HepG2 (cell line): ENCODE measurements around the gene HAGHL. TPM values are rescaled to one million over a fixed set of nuclear protein-coding genes. Genes with fewer than 3 reads are reported as not detected.

ENCODE experiments used
- ARID4A ChIP-seq: sonication (generic); formaldehyde crosslinking; IDR thresholded peaks from 2 replicates; pipeline ENCODE4 v1.5.0; 2020; ENCODE audit warnings: mild to moderate bottlenecking, missing genetic modification reagents, borderline replicate concordance
- CAMTA2 ChIP-seq: sonication (generic); formaldehyde crosslinking; IDR thresholded peaks from 2 replicates; pipeline ENCODE4 v1.4.0; 2020; ENCODE audit warnings: mild to moderate bottlenecking, missing genetic modification reagents, borderline replicate concordance
- CHCHD3 ChIP-seq: sonication (generic); formaldehyde crosslinking; IDR thresholded peaks from 2 replicates; pipeline ENCODE4 v1.8.0; 2022; ENCODE audit warnings: mild to moderate bottlenecking, missing genetic modification reagents, moderate library complexity
- FOSL2 ChIP-seq: sonication (generic); formaldehyde crosslinking; IDR thresholded peaks from 2 replicates; pipeline ENCODE4 v1.4.0; 2020; ENCODE audit warnings: missing genetic modification reagents
- HNRNPLL ChIP-seq: fragments of 200-400 bp; formaldehyde crosslinking; IDR thresholded peaks from 2 replicates; pipeline ENCODE4 v1.6.1; 2017; ENCODE audit warnings: mild to moderate bottlenecking, low read depth, low read length; ENCODE audit not compliant: poor library complexity, severe bottlenecking
- NFE2 ChIP-seq: sonication (generic); formaldehyde crosslinking; IDR thresholded peaks from 2 replicates; pipeline ENCODE4 v1.4.0; 2020; ENCODE audit warnings: missing genetic modification reagents
- NRL ChIP-seq: sonication (generic); formaldehyde crosslinking; IDR thresholded peaks from 2 replicates; pipeline ENCODE4 v1.5.0; 2020; ENCODE audit warnings: missing genetic modification reagents, mild to moderate bottlenecking, moderate library complexity, borderline replicate concordance
- PAWR ChIP-seq: sonication (generic); formaldehyde crosslinking; IDR thresholded peaks from 2 replicates; pipeline ENCODE4 v1.4.0; 2020; ENCODE audit warnings: missing genetic modification reagents, mild to moderate bottlenecking, borderline replicate concordance
- RBM39 ChIP-seq: fragments of 200-400 bp; formaldehyde crosslinking; IDR thresholded peaks from one replicate; pipeline ENCODE4 v1.6.1; 2018; ENCODE audit warnings: antibody characterized with exemption, mild to moderate bottlenecking, low read depth, low read length; ENCODE audit not compliant: poor library complexity, severe bottlenecking
- RXRA ChIP-seq: sonication (generic); formaldehyde crosslinking; IDR thresholded peaks from 2 replicates; pipeline ENCODE4 v1.5.1; 2020; ENCODE audit warnings: missing genetic modification reagents
- SKI ChIP-seq: fragments of 450-650 bp; IDR thresholded peaks from one replicate; pipeline ENCODE4 v1.6.1; 2018; ENCODE audit warnings: mild to moderate bottlenecking; ENCODE audit not compliant: partially characterized antibody
- SP1 ChIP-seq, 2 experiments: fragments of 450-650 bp in 1 of 2; sonication (generic) in 1 of 2; formaldehyde crosslinking in 1 of 2; IDR thresholded peaks; 2 replicates each; pipeline versions ENCODE4 v1.4.0 to v1.6.1; 2016 to 2020; ENCODE audit warnings: missing genetic modification reagents in 1 of 2
- SPEN ChIP-seq: sonication (generic); formaldehyde crosslinking; IDR thresholded peaks from 2 replicates; pipeline ENCODE4 v1.5.1; 2020; ENCODE audit warnings: low read depth, mild to moderate bottlenecking, missing genetic modification reagents
- SYNCRIP ChIP-seq: fragments of 200-400 bp; formaldehyde crosslinking; IDR thresholded peaks from 2 replicates; pipeline ENCODE4 v1.6.1; 2018; ENCODE audit warnings: mild to moderate bottlenecking, low read depth, low read length; ENCODE audit not compliant: insufficient read depth
- TEF ChIP-seq: sonication (generic); formaldehyde crosslinking; IDR thresholded peaks from 2 replicates; pipeline ENCODE4 v1.5.0; 2020; ENCODE audit warnings: missing genetic modification reagents
- THAP11 ChIP-seq: IDR thresholded peaks from 2 replicates; pipeline ENCODE4 v1.6.1; 2016; ENCODE audit warnings: missing biosample characterization, missing genetic modification reagents
- ZC3H13 ChIP-seq: sonication (generic); formaldehyde crosslinking; IDR thresholded peaks from 2 replicates; pipeline ENCODE4 v1.8.1; 2023; ENCODE audit warnings: mild to moderate bottlenecking, missing genetic modification reagents, moderate library complexity
- ZFY ChIP-seq: sonication (generic); formaldehyde crosslinking; IDR thresholded peaks from 2 replicates; pipeline ENCODE4 v1.4.0; 2020; ENCODE audit warnings: missing genetic modification reagents
- ZNF143 ChIP-seq: sonication (generic); formaldehyde crosslinking; IDR thresholded peaks from 2 replicates; pipeline ENCODE4 v1.4.0; 2020; ENCODE audit warnings: missing genetic modification reagents
- ZNF263 ChIP-seq: sonication (generic); formaldehyde crosslinking; IDR thresholded peaks from 2 replicates; pipeline ENCODE4 v1.4.0; 2020; ENCODE audit warnings: missing genetic modification reagents
- ZNF432 ChIP-seq: sonication (generic); formaldehyde crosslinking; IDR thresholded peaks from 2 replicates; pipeline ENCODE4 v1.5.0; 2020; ENCODE audit warnings: missing genetic modification reagents, mild to moderate bottlenecking, borderline replicate concordance
- ZNF607 ChIP-seq: sonication (generic); formaldehyde crosslinking; IDR thresholded peaks from 2 replicates; pipeline ENCODE4 v1.5.1; 2020; ENCODE audit warnings: missing genetic modification reagents, mild to moderate bottlenecking, borderline replicate concordance
- ZNF614 ChIP-seq: IDR thresholded peaks from 2 replicates; pipeline ENCODE4 v1.6.1; 2018; ENCODE audit warnings: missing biosample characterization, missing genetic modification reagents, inconsistent platforms, borderline replicate concordance
- ZNF761 ChIP-seq: sonication (generic); formaldehyde crosslinking; conservative IDR thresholded peaks from 2 replicates; pipeline ENCODE4 v1.4.0; 2020; ENCODE audit warnings: mild to moderate bottlenecking, missing genetic modification reagents
- ZZZ3 ChIP-seq: sonication (generic); formaldehyde crosslinking; IDR thresholded peaks from 2 replicates; pipeline ENCODE4 v1.4.0; 2020; ENCODE audit warnings: missing genetic modification reagents, mild to moderate bottlenecking, borderline replicate concordance
- polyA plus RNA-seq, 8 experiments: library from polyadenylated mRNA; depleted of rRNA in 3 of 8; stranded (reverse) in 7 of 8; unstranded in 1 of 8; fragments of >200 nt; fragmentation: Illumina TruSeq in 4 of 8; extraction: Trizol in 4 of 8; gene quantifications; 2 replicates each; pipeline versions ENCODE4 v1.2.1 to v1.2.3, GENCODE V29; 2011 to 2016; ENCODE audit warnings: low read depth in 4 of 8, missing spikeins in 1 of 8, mixed read lengths in 1 of 8; ENCODE audit not compliant: insufficient read depth in 1 of 8
- total RNA-seq, 5 experiments: library from RNA; depleted of rRNA; stranded (reverse); fragments of >200 nt; fragmentation: Illumina TruSeq; extraction: Trizol; gene quantifications; 2 replicates each; pipeline ENCODE4 v1.2.3, GENCODE V29; 2016; ENCODE audit warnings: low read depth in 1 of 5

The HAGHL gene
- total and polyA plus RNA-seq, 2 of the 13 experiments (the other 11 are each of a cell fraction or from before 2014, with no cell fraction given): 3.4 to 8.4 TPM

GRCh38 chr16:678858-679813 lies 47.8 kb upstream of the HAGHL start (continued):
- TF ChIP-seq SYNCRIP: no peak
- TF ChIP-seq NFE2 (CRISPR knock-in tag): no peak
- no peak for TF ChIP-seq CAMTA2 (CRISPR knock-in tag)
- TF ChIP-seq THAP11 (CRISPR knock-in tag): no peak; the same call in 1 of the 2 replicates
- peak; percentile 58 for TF ChIP-seq ZFY (CRISPR knock-in tag)
- peak; percentile 58 for TF ChIP-seq ZNF263 (CRISPR knock-in tag)
- peak; percentile 11 for TF ChIP-seq RBM39
- peak; percentile 35; the same call in 1 of the 2 replicates for TF ChIP-seq ZNF614 (CRISPR knock-in tag)
- no peak for TF ChIP-seq CHCHD3 (CRISPR knock-in tag)
- peak; percentile 13; the same call in 1 of the 2 replicates for TF ChIP-seq ZNF761 (CRISPR knock-in tag)
- TF ChIP-seq RXRA (CRISPR knock-in tag): peak; percentile 52; the same call in 1 of the 2 replicates
- no peak for TF ChIP-seq ZNF143 (CRISPR knock-in tag)
- TF ChIP-seq ARID4A (CRISPR knock-in tag): peak; percentile 71
- peak; percentile 3 for TF ChIP-seq HNRNPLL
- no peak for TF ChIP-seq PAWR (CRISPR knock-in tag)
- 0 out of 2 replicates have a peak, but pooled peaks have one; percentile 12 for TF ChIP-seq ZNF607 (CRISPR knock-in tag)
- TF ChIP-seq FOSL2 (CRISPR knock-in tag): no peak
- TF ChIP-seq SP1 (IDR thresholded peaks at IDR 0.05): no peak
- peak; percentile 65 for TF ChIP-seq SP1 (CRISPR knock-in tag; IDR thresholded peaks at IDR 0.05)
- TF ChIP-seq SPEN (CRISPR knock-in tag): peak; percentile 76
- TF ChIP-seq ZZZ3 (CRISPR knock-in tag): no peak
- TF ChIP-seq NRL (CRISPR knock-in tag): no peak; the same call in 1 of the 2 replicates
- TF ChIP-seq ZNF432: no peak
- TF ChIP-seq TEF (CRISPR knock-in tag): no peak
- no peak for TF ChIP-seq SKI
- TF ChIP-seq ZC3H13: peak; percentile 91
